IMR-90 (cell line): ENCODE data around the gene HBZ. TPM values are rescaled to one million over a fixed set of nuclear protein-coding genes. Genes with fewer than 3 reads are reported as not detected.

Experiments
- ATAC-seq: fragments of 200-7000 bp; cut with Tn5 transposase; 2 replicates; pipeline ENCODE4 v1.9.1; 2020; ENCODE audit warnings: low read depth, mild to moderate bottlenecking, moderate library complexity
- BruUV-seq: library from RNA; stranded (reverse); fragments of 400-500 nt; replicated peaks from 2 replicates; lab custom pipeline; 2021; lab: Mats Ljungman, UMichigan
- CTCF ChIA-PET: fragments of 300-600 bp; formaldehyde crosslinking; extraction: SDS; loops from one replicate; lab custom pipeline; 2021; ENCODE audit warnings: antibody characterized with exemption; lab: Yijun Ruan, JAX
- POLR2A ChIA-PET: fragments of 300-600 bp; sonication (Branson Sonifier 250); formaldehyde crosslinking; loops from one replicate; lab custom pipeline; 2022; ENCODE audit warnings: antibody characterized with exemption; ENCODE audit not compliant: unreplicated experiment; lab: Charles Lee
- DNase-seq: peaks from one replicate; pipeline ENCODE4 v3.0.0; 2013
- H2AFZ ChIP-seq: replicated peaks from 2 replicates; pipeline ENCODE3; 2013; ENCODE audit warnings: low read length, mild to moderate bottlenecking; ENCODE audit not compliant: poor library complexity
- H2AK5ac ChIP-seq: 2 replicates; pipeline ENCODE4 v1.6.1; 2013; ENCODE audit warnings: low read depth, low read length, inconsistent platforms
- H2AK9ac ChIP-seq: replicated peaks from 2 replicates; pipeline ENCODE3; 2013; ENCODE audit warnings: mild to moderate bottlenecking, low read depth, low read length, moderate library complexity; ENCODE audit not compliant: poor library complexity
- H2BK120ac ChIP-seq: 2 replicates; pipeline ENCODE4 v1.6.1; 2013; ENCODE audit warnings: low read depth, low read length, inconsistent platforms
- H2BK15ac ChIP-seq: 3 replicates; pipeline ENCODE4 v1.6.1; 2013; ENCODE audit warnings: low read depth, low read length, inconsistent platforms
- H2BK20ac ChIP-seq: 2 replicates; pipeline ENCODE4 v1.6.1; 2013; ENCODE audit warnings: low read depth, mild to moderate bottlenecking, inconsistent platforms, low read length, moderate library complexity
- H2BK5ac ChIP-seq: 2 replicates; pipeline ENCODE4 v1.6.1; 2013; ENCODE audit warnings: mild to moderate bottlenecking, low read depth, low read length, inconsistent platforms; ENCODE audit not compliant: poor library complexity, severe bottlenecking
- H3K14ac ChIP-seq: replicated peaks from 2 replicates; pipeline ENCODE4 v1.6.1; 2013; ENCODE audit warnings: low read depth, low read length, inconsistent platforms
- H3K18ac ChIP-seq: 2 replicates; pipeline ENCODE4 v1.6.1; 2013; ENCODE audit warnings: low read depth, low read length, control low read depth
- H3K23ac ChIP-seq: 2 replicates; pipeline ENCODE4 v1.6.1; 2013; ENCODE audit warnings: low read depth, low read length, inconsistent platforms
- H3K27ac ChIP-seq: 2 replicates; pipeline ENCODE4 v1.5.1; 2013; ENCODE audit warnings: mild to moderate bottlenecking, control low read depth, low read length; ENCODE audit not compliant: insufficient read depth
- H3K27me3 ChIP-seq: 2 replicates; pipeline ENCODE4 v1.6.1; 2013; ENCODE audit warnings: low read length; ENCODE audit not compliant: control insufficient read depth, insufficient read depth
- H3K36me3 ChIP-seq: 2 replicates; pipeline ENCODE4 v1.6.1; 2013; ENCODE audit warnings: low read length, mixed read lengths; ENCODE audit not compliant: control insufficient read depth, insufficient read depth
- H3K4ac ChIP-seq: 2 replicates; pipeline ENCODE4 v1.6.1; 2013; ENCODE audit warnings: low read depth, low read length, inconsistent platforms
- H3K4me1 ChIP-seq: 2 replicates; pipeline ENCODE4 v1.6.1; 2013; ENCODE audit warnings: low read length, mixed read lengths; ENCODE audit not compliant: control insufficient read depth, insufficient read depth
- H3K4me2 ChIP-seq: 2 replicates; pipeline ENCODE4 v1.6.1; 2013; ENCODE audit warnings: low read depth, mild to moderate bottlenecking, control low read depth, low read length, moderate library complexity
- H3K4me3 ChIP-seq: 2 replicates; pipeline ENCODE4 v1.5.1; 2013; ENCODE audit warnings: low read depth, mild to moderate bottlenecking, control low read depth, low read length, moderate library complexity; ENCODE audit not compliant: insufficient read depth
- H3K56ac ChIP-seq: 2 replicates; pipeline ENCODE4 v1.6.1; 2013; ENCODE audit warnings: low read length, inconsistent platforms; ENCODE audit not compliant: insufficient read depth; ENCODE audit errors: extremely low read depth
- H3K79me1 ChIP-seq, 2 experiments: 2 replicates each; pipeline ENCODE4 v1.6.1; 2013; ENCODE audit warnings: low read length in 2 of 2, inconsistent platforms in 1 of 2, low read depth in 1 of 2
- H3K9ac ChIP-seq: 2 replicates; pipeline ENCODE4 v1.6.1; 2013; ENCODE audit warnings: low read depth, low read length, control low read depth
- H3K9me1 ChIP-seq: 2 replicates; pipeline ENCODE4 v1.6.1; 2013; ENCODE audit warnings: low read length, inconsistent platforms; ENCODE audit not compliant: insufficient read depth
- H3K9me3 ChIP-seq: 2 replicates; pipeline ENCODE4 v1.6.1; 2013; ENCODE audit warnings: low read length; ENCODE audit not compliant: control insufficient read depth, insufficient read depth
- H4K20me1 ChIP-seq: 2 replicates; pipeline ENCODE4 v1.6.1; 2013; ENCODE audit warnings: low read length, inconsistent platforms; ENCODE audit not compliant: insufficient read depth
- H4K5ac ChIP-seq: 2 replicates; pipeline ENCODE4 v1.6.1; 2013; ENCODE audit warnings: mild to moderate bottlenecking, low read depth, low read length, control low read depth
- H4K8ac ChIP-seq, 2 experiments: 2 replicates each; pipeline ENCODE4 v1.6.1; 2013; ENCODE audit warnings: low read depth in 2 of 2, low read length in 2 of 2, control low read depth in 1 of 2, inconsistent platforms in 1 of 2
- H4K91ac ChIP-seq: 2 replicates; pipeline ENCODE4 v1.6.1; 2013; ENCODE audit warnings: low read depth, low read length, inconsistent platforms; ENCODE audit not compliant: insufficient read depth
- BHLHE40 ChIP-seq: fragments of 150-350 bp; IDR thresholded peaks from 2 replicates; pipeline ENCODE4 v1.6.1; 2016; ENCODE audit warnings: mild to moderate bottlenecking, low read depth, low read length
- ELK1 ChIP-seq: fragments of 150-350 bp; IDR thresholded peaks from 2 replicates; pipeline ENCODE4 v1.6.1; 2016; ENCODE audit warnings: low read depth, mild to moderate bottlenecking, low read length, moderate library complexity, borderline replicate concordance
- FOS ChIP-seq: fragments of 150-350 bp; IDR thresholded peaks from 2 replicates; pipeline ENCODE4 v1.6.1; 2016; ENCODE audit warnings: low read depth, low read length
- MAFK ChIP-seq: IDR thresholded peaks from 2 replicates; pipeline ENCODE4 v1.6.1; 2012; ENCODE audit warnings: low read depth, low read length, improper control_type of control experiment
- MAZ ChIP-seq: IDR thresholded peaks from 2 replicates; pipeline ENCODE4 v1.6.1; 2012; ENCODE audit warnings: low read depth, mild to moderate bottlenecking, low read length, improper control_type of control experiment, moderate library complexity, borderline replicate concordance
- RCOR1 ChIP-seq: IDR thresholded peaks from 2 replicates; pipeline ENCODE4 v1.6.1; 2012; ENCODE audit warnings: mild to moderate bottlenecking, low read length, improper control_type of control experiment; ENCODE audit not compliant: insufficient replicate concordance
- SMC3 ChIP-seq: fragments of 150-350 bp; IDR thresholded peaks from 2 replicates; pipeline ENCODE4 v1.6.1; 2016; ENCODE audit warnings: low read depth, mild to moderate bottlenecking, antibody characterized with exemption, low read length, moderate library complexity
- WGBS, 2 experiments: methylation state at CpG; one replicate each; pipeline versions ENCODE4 v1.1.5 to v1.1.7; 2013; ENCODE audit warnings: missing lambda C conversion rate in 2 of 2; ENCODE audit not compliant: insufficient read length in 1 of 2; ENCODE audit errors: extremely low coverage in 2 of 2; 5-methylcytosine and 5-hydroxymethylcytosine counted together
- dilution Hi-C: fragments of 300-500 bp; cut with HindIII; formaldehyde crosslinking; loops from one replicate; pipeline ENCODE4 v1.14.3; 2018; ENCODE audit warnings: low sequenced_read_pairs; ENCODE audit not compliant: unreplicated experiment
- in situ Hi-C: fragments of 300-500 bp; cut with MboI; formaldehyde crosslinking; loops from 3 replicates; pipeline ENCODE4 v1.14.3; 2019; ENCODE audit warnings: low sequenced_read_pairs, inconsistent platforms, mixed read lengths
- intact Hi-C: fragments of 100-400 bp; cut with micrococcal nuclease; formaldehyde crosslinking; loops from 2 replicates; pipeline ENCODE4 v1.10.0; 2022
- polyA plus RNA-seq, 3 experiments: library from polyadenylated mRNA; depleted of rRNA; stranded (reverse); fragments of >200 nt; gene quantifications; 2 replicates each; pipeline ENCODE4 v1.2.3, GENCODE V29; 2012; ENCODE audit warnings: low replicate concordance in 1 of 3
- total RNA-seq: library from RNA; depleted of rRNA; stranded (reverse); fragments of >200 nt; gene quantifications from 2 replicates; pipeline ENCODE4 v1.2.3, GENCODE V29; 2012

The HBZ gene
- total and polyA plus RNA-seq, 2 of the 4 experiments (the other 2 are of a cell fraction): not detected

- H3K14ac ChIP-seq: no peak overlapping the region
- dilution Hi-C loops: no loop called here
Measured at GRCh38 chr16:119295-119694, 33.1 kb upstream of the HBZ start.

More at GRCh38 chr16:119295-119694, 33.1 kb upstream of the HBZ start:
- Histone ChIP-seq H4K5ac (no peak overlapping the region), H3K4me2 (no peak overlapping the region), H3K4me3 (no peak overlapping the region), H3K9me1 (peaks cover 6% of the 10 kb centered on the region; the same call in 1 of the 2 replicates), H3K79me1 (peaks cover 10 to 38% of the 10 kb centered on the region in 2 experiments; a peak in 3 of 4 replicates), H3K4me1 (peaks cover 5% of the 10 kb centered on the region; the same call in 1 of the 2 replicates), H2BK20ac (no peak overlapping the region), H4K91ac (no peak overlapping the region), H3K4ac (no peak overlapping the region), H3K27ac (no peak overlapping the region), H2BK15ac (no peak overlapping the region), H3K9me3 (no peaks in the 10 kb centered on the region), H2AK9ac (no peak overlapping the region), H3K36me3 (peaks cover 17% of the 10 kb centered on the region), H3K23ac (no peak overlapping the region), H2AK5ac (no peak overlapping the region), H4K8ac (no peak overlapping the region), H3K18ac (no peak overlapping the region), H2AFZ (no peak overlapping the region), H2BK5ac (no peak overlapping the region), H3K56ac (no peak overlapping the region), H2BK120ac (no peak overlapping the region), H4K20me1 (peaks cover 13% of the 10 kb centered on the region), H3K27me3 (no peaks in the 10 kb centered on the region), H3K9ac (no peak overlapping the region)
- in situ Hi-C loops: no loop called here
- DNase-seq: no peak
- 100% methylated on average over 2 of the region's 5 CpGs; no CpG with 5 or more reads in 1 of the 2 experiments for WGBS, 2 experiments
- ATAC-seq: no peak
- intact Hi-C loops: no loop called here
- ChIA-PET CTCF (no interaction called here), POLR2A (no interaction called here)
- BruUV-seq: no TSS peak
- TF ChIP-seq SMC3: no peak
- TF ChIP-seq RCOR1: no peak
- TF ChIP-seq FOS: no peak
- no peak for TF ChIP-seq BHLHE40
- TF ChIP-seq MAZ: no peak
- TF ChIP-seq MAFK: no peak
- TF ChIP-seq ELK1: no peak
